ENCODE measurements around the gene PDE7B. TPM values are rescaled to one million over a fixed set of nuclear protein-coding genes. Genes with fewer than 3 reads are reported as not detected.

Gene PDE7B
- total and polyA plus RNA-seq, 2 of the 8 experiments (the other 6 are each of a cell fraction or from before 2014, with no cell fraction given), result not detected

GRCh38 chr6:136030131-136030530 lies 178.6 kb downstream of the PDE7B start:
- Histone ChIP-seq H3K18ac (ENCODE audit: extremely low read depth, low read length) (no peak overlapping the region), H2BK5ac (ENCODE audit: low read depth, low read length) (no peak overlapping the region), H4K8ac (ENCODE audit: extremely low read depth, insufficient read depth, low read length) (no peak overlapping the region), H4K20me1 (replicated peaks in 1 of 2; ENCODE audit: control insufficient read depth in 1 of 2, insufficient read depth in 2 of 2, low read length in 2 of 2) (no peaks in the 10 kb centered on the region), H4K91ac (replicated peaks; ENCODE audit: insufficient read length, low read length) (no peak overlapping the region), H3K4me2 (ENCODE audit: insufficient read depth in 1 of 2, low read depth in 2 of 2, low read length in 2 of 2) (no peak overlapping the region), H3K4me3 (ENCODE audit: extremely low read depth in 1 of 4, insufficient read depth in 2 of 4, low read depth in 3 of 4, low read length in 4 of 4) (no peak overlapping the region), H3K4me1 (replicated peaks in 1 of 4; ENCODE audit: control insufficient read depth in 3 of 4, insufficient read depth in 4 of 4, low read length in 3 of 4) (no peaks in the 10 kb centered on the region), H3K14ac (ENCODE audit: insufficient read length) (no peak overlapping the region), H3K79me1 (ENCODE audit: low read depth, low read length) (no peaks in the 10 kb centered on the region), H2BK12ac (ENCODE audit: low read depth, low read length) (no peak overlapping the region), H2BK20ac (ENCODE audit: low read length) (no peak overlapping the region), H4K5ac (ENCODE audit: insufficient read length, low read depth, low read length) (no peak overlapping the region), H3K79me2 (ENCODE audit: control insufficient read depth in 1 of 2, insufficient read depth in 2 of 2, low read length in 2 of 2) (no peaks in the 10 kb centered on the region), H2AFZ (ENCODE audit: low read length) (no peak overlapping the region), H3K27me3 (replicated peaks in 1 of 4; ENCODE audit: control insufficient read depth in 3 of 4, extremely low read depth in 1 of 4, insufficient read depth in 3 of 4, low read length in 3 of 4) (no peaks in the 10 kb centered on the region), H3K9ac (replicated peaks in 1 of 4; ENCODE audit: extremely low read depth in 1 of 4, low read depth in 3 of 4, low read length in 3 of 4) (no peak overlapping the region), H2BK120ac (replicated peaks; ENCODE audit: low read depth, low read length) (no peak overlapping the region), H3K4ac (replicated peaks; ENCODE audit: insufficient read length, low read depth, low read length) (no peak overlapping the region), H3K23me2 (ENCODE audit: low read depth, low read length) (no peaks in the 10 kb centered on the region), H3K56ac (replicated peaks; ENCODE audit: insufficient read length, low read depth, low read length) (no peak overlapping the region), H2AK5ac (ENCODE audit: low read depth, low read length) (no peak overlapping the region), H3K9me3 (ENCODE audit: insufficient read depth in 2 of 2, low read depth in 1 of 2, low read length in 1 of 2) (no peaks in the 10 kb centered on the region), H3K27ac (ENCODE audit: low read depth, low read length) (no peak overlapping the region), H2BK15ac (ENCODE audit: low read length) (no peak overlapping the region), H3K36me3 (ENCODE audit: control insufficient read depth in 2 of 4, insufficient read depth in 4 of 4, low read length in 3 of 4) (no peaks in the 10 kb centered on the region), H3K23ac (ENCODE audit: insufficient read length) (no peak overlapping the region)
- no peak for FAIRE-seq
- 84% methylated on average over 3 of the region's 3 CpGs; no CpG with 5 or more reads in 1 of the 2 experiments for WGBS, 2 experiments (ENCODE audit: extremely low coverage in 1 of 2, insufficient coverage in 1 of 2, insufficient read length in 1 of 2, insufficient replicate concordance in 2 of 2, low coverage in 1 of 2, low lambda C conversion rate in 2 of 2, missing lambda C conversion rate in 1 of 2)
- DNase-seq (ENCODE audit: low read depth in 1 of 2, low spot score in 2 of 2), result no peak
- CTCF ChIA-PET (ENCODE audit: partially characterized antibody), result interaction anchor here (1.0 kb wide), 1 partner anchor 196 kb away, joined by 3 read pairs; no protein-coding TSS in a partner anchor
- no peak for TF ChIP-seq HDAC6 (IDR thresholded peaks at IDR 0.05; ENCODE audit: low read depth, low read length)
- POLR2A ChIA-PET (ENCODE audit: partially characterized antibody), result no interaction called here

Data from H1 (cell line).